ENCODE results near the gene DES. TPM values are rescaled to one million over a fixed set of nuclear protein-coding genes. Genes with fewer than 3 reads are reported as not detected.
A peak's percentile ranks its signal among the peaks of the same experiment; 100 is the strongest.

DES gene
- polyA plus RNA-seq, 1 experiment, result 19.8 TPM

GRCh38 chr2:219386532-219387280 is 31.5 kb upstream of the DES start:
- no peak for TF ChIP-seq CTCF (IDR thresholded peaks at IDR 0.05; ENCODE audit: low read depth, low read length)
- Histone ChIP-seq H3K9me3 (ENCODE audit: control insufficient read depth, insufficient read depth, low read length) (no peaks in the 10 kb centered on the region; the same call in 1 of the 2 replicates), H3K27ac (ENCODE audit: low read depth, low read length) (peak overlapping the region; percentile 96), H3K27me3 (ENCODE audit: control insufficient read depth, insufficient read depth, low read length) (peaks cover 4% of the 10 kb centered on the region), H3K4me3 (ENCODE audit: low read depth, low read length) (peak overlapping the region; percentile 90)
- ChIA-PET CTCF (interaction anchor here (1.4 to 6.8 kb wide), 2 partner anchors 23 to 143 kb away, joined by 3 to 61 read pairs; no protein-coding TSS in a partner anchor), POLR2A (interaction anchor here (1.1 to 1.5 kb wide), 5 partner anchors 11 to 112 kb away, joined by 3 to 14 read pairs (median 6); partner anchors contain the start of genes DNAJB2 and GMPPA)
- DNase-seq (ENCODE audit: low read depth, low spot score), result no peak

- H3K27me3 ChIP-seq (ENCODE audit: control insufficient read depth, insufficient read depth, low read length), result peaks cover 4% of the 10 kb centered on the region
- H3K27ac ChIP-seq (ENCODE audit: low read depth, low read length), result peak within 1 kb of the TSS; percentile 96
- CTCF ChIA-PET, result interaction anchor here (0.6 to 6.8 kb wide), 16 partner anchors 9 to 295 kb away, joined by 3 to 61 read pairs (median 4); partner anchors contain the start of gene SPEG
- H3K9me3 ChIP-seq (ENCODE audit: control insufficient read depth, insufficient read depth, low read length), result no peaks in the 10 kb centered on the region; the same call in 1 of the 2 replicates
- POLR2A ChIA-PET, result interaction anchor here (0.6 to 1.5 kb wide), 11 partner anchors 11 to 258 kb away, joined by 3 to 14 read pairs (median 5); partner anchors contain the start of genes DNAJB2, GMPPA and PTPRN
- peak within 1 kb of the TSS; percentile 90 for H3K4me3 ChIP-seq (ENCODE audit: low read depth, low read length)
- no peak for DNase-seq (ENCODE audit: low read depth, low spot score)
- TF ChIP-seq CTCF (IDR thresholded peaks at IDR 0.05; ENCODE audit: low read depth, low read length), result no peak
Observed at GRCh38 chr2:219387306-219388120, 30.7 kb upstream of the DES start, which contains the start of gene DNPEP. Gene DNPEP, minus strand, starts transcription at chr2:219387912. Its CDS starts 118 bp downstream, at chr2:219387794.

GRCh38 chr2:219388121-219388906 is 29.9 kb upstream of the DES start:
- H3K27ac ChIP-seq (ENCODE audit: low read depth, low read length), result peak overlapping the region; percentile 39
- peak; percentile 46 for TF ChIP-seq CTCF (IDR thresholded peaks at IDR 0.05; ENCODE audit: low read depth, low read length)
- peak overlapping the region; percentile 49 for H3K4me3 ChIP-seq (ENCODE audit: low read depth, low read length)
- peak; percentile 96 for DNase-seq (ENCODE audit: low read depth, low spot score)
- ChIA-PET POLR2A (interaction anchor here (0.6 to 1.5 kb wide), 13 partner anchors 10 to 259 kb away, joined by 3 to 14 read pairs (median 4); partner anchors contain the start of genes DNAJB2, GMPPA and PTPRN), CTCF (interaction anchor here (0.6 to 6.8 kb wide), 24 partner anchors 10 to 312 kb away, joined by 3 to 61 read pairs (median 4); partner anchors contain the start of gene SPEG)
- H3K27me3 ChIP-seq (ENCODE audit: control insufficient read depth, insufficient read depth, low read length), result peaks cover 8% of the 10 kb centered on the region
- no peaks in the 10 kb centered on the region; the same call in 1 of the 2 replicates for H3K9me3 ChIP-seq (ENCODE audit: control insufficient read depth, insufficient read depth, low read length)

- Histone ChIP-seq H3K4me3 (ENCODE audit: low read depth, low read length) (peak overlapping the region; percentile 49), H3K27ac (ENCODE audit: low read depth, low read length) (peak overlapping the region; percentile 39), H3K9me3 (ENCODE audit: control insufficient read depth, insufficient read depth, low read length) (no peaks in the 10 kb centered on the region; the same call in 1 of the 2 replicates), H3K27me3 (ENCODE audit: control insufficient read depth, insufficient read depth, low read length) (peaks cover 8% of the 10 kb centered on the region)
- ChIA-PET CTCF (interaction anchor here (0.6 to 6.8 kb wide), 16 partner anchors 9 to 311 kb away, joined by 3 to 61 read pairs (median 5); partner anchors contain the start of gene SPEG), POLR2A (interaction anchor here (0.6 to 0.7 kb wide), 2 partner anchors 108 to 181 kb away, joined by 3 read pairs; no protein-coding TSS in a partner anchor)
- DNase-seq (ENCODE audit: low read depth, low spot score), result no peak
- no peak for TF ChIP-seq CTCF (IDR thresholded peaks at IDR 0.05; ENCODE audit: low read depth, low read length)
Observed at GRCh38 chr2:219388907-219389156, 29.3 kb upstream of the DES start.
